K562 (cell line): Measurements from ENCODE around the gene ZNF740. TPM values are rescaled to one million over a fixed set of nuclear protein-coding genes. Genes with fewer than 3 reads are reported as not detected.

Source experiments
- C11orf30 ChIP-seq: fragments of 450-650 bp; IDR thresholded peaks from 2 replicates; pipeline ENCODE4 v1.6.1; 2016; ENCODE audit warnings: low read depth, mild to moderate bottlenecking
- CXXC5 ChIP-seq: fragments of 250-450 bp; sonication (Bioruptor Pico); IDR thresholded peaks from 2 replicates; pipeline ENCODE4 v1.8.0; 2022; ENCODE audit warnings: inconsistent platforms, mild to moderate bottlenecking, moderate library complexity
- DPF2 ChIP-seq: fragments of 450-650 bp; IDR thresholded peaks from 2 replicates; pipeline ENCODE4 v1.6.1; 2016
- EP400 ChIP-seq: fragments of 450-650 bp; IDR thresholded peaks from 2 replicates; pipeline ENCODE4 v1.6.1; 2017; ENCODE audit warnings: antibody characterized with exemption, mild to moderate bottlenecking, moderate library complexity
- FOSL1 ChIP-seq: fragments of 200-800 bp; sonication (Bioruptor generic); conservative IDR thresholded peaks from 2 replicates; pipeline ENCODE4 v1.6.1; 2016; ENCODE audit warnings: missing genetic modification characterization, missing compliant biosample characterization
- FOXK2 ChIP-seq, 2 experiments: fragments of 450-650 bp; IDR thresholded peaks in 1 of 2; conservative IDR thresholded peaks in 1 of 2; 2 replicates each; pipeline ENCODE4 v1.6.1; 2016; ENCODE audit warnings: low read depth in 2 of 2, mild to moderate bottlenecking in 1 of 2
- PKNOX1 ChIP-seq: fragments of 450-650 bp; IDR thresholded peaks from 2 replicates; pipeline ENCODE4 v1.6.1; 2016
- ZNF263 ChIP-seq: sonication (generic); formaldehyde crosslinking; IDR thresholded peaks from 2 replicates; pipeline ENCODE4 v1.8.0; 2022; ENCODE audit warnings: mild to moderate bottlenecking, missing genetic modification reagents, borderline replicate concordance
- ZNF316 ChIP-seq: fragments of 450-650 bp; IDR thresholded peaks from 2 replicates; pipeline ENCODE4 v1.6.1; 2016
- ZNF384 ChIP-seq: IDR thresholded peaks from 2 replicates; pipeline ENCODE4 v1.6.1; 2012; ENCODE audit warnings: low read depth, low read length, improper control_type of control experiment
- polyA plus RNA-seq, 8 experiments: library from polyadenylated mRNA; depleted of rRNA in 4 of 8; stranded (reverse) in 5 of 8; unstranded in 3 of 8; fragments of >200 nt; fragmentation: Nextera tagmentation in 2 of 8; fragmentation: Illumina TruSeq in 1 of 8; extraction: Ambion mirVana in 2 of 8; extraction: Trizol in 1 of 8; gene quantifications; 2 replicates each; pipeline versions ENCODE4 v1.2.1 to v1.2.3, GENCODE V29; 2011 to 2014; ENCODE audit warnings: inconsistent platforms in 1 of 8, missing spikeins in 1 of 8
- total RNA-seq, 7 experiments: library from RNA; depleted of rRNA in 6 of 7; stranded (reverse); fragments of >200 nt in 6 of 7; fragmentation: Illumina TruSeq in 2 of 7; extraction: Trizol in 2 of 7; gene quantifications; 2 replicates each; pipeline versions ENCODE4 v1.2.1 to v1.2.3, GENCODE V29; 2011 to 2021; ENCODE audit warnings: low replicate concordance in 1 of 7
- TF ChIP-seq, protein P1 (sequence below): sonication (generic); formaldehyde crosslinking; IDR thresholded peaks from 2 replicates; pipeline ENCODE4 v1.8.1; 2023; ENCODE audit warnings: mild to moderate bottlenecking, missing genetic modification reagents
- TF ChIP-seq, protein P2 (sequence below): fragments of 450-650 bp; IDR thresholded peaks from 2 replicates; pipeline ENCODE4 v1.6.1; 2018; ENCODE audit not compliant: partially characterized antibody
- TF ChIP-seq, protein P3 (sequence below): sonication (generic); formaldehyde crosslinking; IDR thresholded peaks from 2 replicates; pipeline ENCODE4 v1.8.1; 2023; ENCODE audit warnings: mild to moderate bottlenecking, missing genetic modification reagents
- TF ChIP-seq, protein P4 (sequence below): fragments of 450-650 bp; IDR thresholded peaks from 2 replicates; pipeline ENCODE4 v1.6.1; 2018; ENCODE audit warnings: mild to moderate bottlenecking, low read depth; ENCODE audit not compliant: partially characterized antibody
- TF ChIP-seq, protein P5 (sequence below): fragments of 200-800 bp; sonication (Bioruptor generic); IDR thresholded peaks from 2 replicates; pipeline ENCODE4 v1.6.1; 2017; ENCODE audit warnings: missing genetic modification characterization, missing compliant biosample characterization

The ZNF740 gene
- total and polyA plus RNA-seq, 9 of the 15 experiments (the other 6 are each of a cell fraction or from before 2014, with no cell fraction given), result 0.57 to 46.4 (median 18.6) TPM

DNA sequence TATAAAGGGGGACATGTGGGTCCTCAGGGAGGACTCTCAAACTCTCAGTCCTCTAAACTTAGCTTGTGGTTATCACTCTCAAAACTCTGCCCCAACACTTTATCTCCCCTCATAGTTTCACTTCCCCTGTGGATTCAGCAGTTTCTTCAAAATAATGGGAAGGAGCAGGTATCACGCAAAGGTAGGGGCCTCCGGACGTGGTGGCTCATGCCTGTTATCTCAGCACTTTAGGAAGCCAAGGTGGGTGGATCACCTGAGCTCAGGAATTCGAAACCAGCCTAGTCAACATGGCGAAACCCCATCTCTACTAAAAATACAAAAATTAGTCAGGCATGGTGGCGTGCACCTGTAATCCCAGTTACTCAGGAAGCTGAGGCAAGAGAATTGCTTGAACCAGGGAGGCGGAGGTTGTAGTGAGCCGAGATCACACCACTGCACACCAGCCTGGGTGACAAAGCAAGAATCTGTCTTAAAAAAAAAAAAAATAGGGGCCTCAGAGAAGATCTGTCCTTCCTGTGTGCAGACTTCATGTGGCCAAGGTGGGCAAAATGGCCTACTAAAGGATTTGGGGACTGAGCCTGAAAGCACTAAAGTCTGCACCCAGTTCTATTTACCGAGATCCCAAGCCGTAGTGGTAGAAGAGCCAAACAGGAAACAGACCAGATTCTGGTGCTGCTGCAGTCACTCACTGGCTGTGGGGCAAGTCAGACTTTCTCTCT, 20.1 kb downstream of the ZNF740 start (continued):
- TF ChIP-seq FOSL1 (peak; percentile 18; the same call in 1 of the 2 replicates), DPF2 (no peak), CXXC5 (0 out of 2 replicates have a peak, but pooled peaks have one; percentile 14), ZNF384 (peak; percentile 63), ZNF316 (peak; percentile 56; the same call in 1 of the 2 replicates), PKNOX1 (peak; percentile 54), FOXK2 (conservative IDR thresholded peaks at IDR 0.05 in 1 of 2, IDR thresholded peaks at IDR 0.05 in 1 of 2; ENCODE audit: low read depth in 2 of 2) (0 out of 4 replicates have a peak, but pooled peaks of 1 of the 2 experiments have one; percentile 32), EP400 (peak; percentile 24; the same call in 1 of the 2 replicates), C11orf30 (peak; percentile 76; the same call in 1 of the 2 replicates), ZNF263 (CRISPR knock-in tag) (peak; percentile 88)
- TF ChIP-seq, protein P1, sequence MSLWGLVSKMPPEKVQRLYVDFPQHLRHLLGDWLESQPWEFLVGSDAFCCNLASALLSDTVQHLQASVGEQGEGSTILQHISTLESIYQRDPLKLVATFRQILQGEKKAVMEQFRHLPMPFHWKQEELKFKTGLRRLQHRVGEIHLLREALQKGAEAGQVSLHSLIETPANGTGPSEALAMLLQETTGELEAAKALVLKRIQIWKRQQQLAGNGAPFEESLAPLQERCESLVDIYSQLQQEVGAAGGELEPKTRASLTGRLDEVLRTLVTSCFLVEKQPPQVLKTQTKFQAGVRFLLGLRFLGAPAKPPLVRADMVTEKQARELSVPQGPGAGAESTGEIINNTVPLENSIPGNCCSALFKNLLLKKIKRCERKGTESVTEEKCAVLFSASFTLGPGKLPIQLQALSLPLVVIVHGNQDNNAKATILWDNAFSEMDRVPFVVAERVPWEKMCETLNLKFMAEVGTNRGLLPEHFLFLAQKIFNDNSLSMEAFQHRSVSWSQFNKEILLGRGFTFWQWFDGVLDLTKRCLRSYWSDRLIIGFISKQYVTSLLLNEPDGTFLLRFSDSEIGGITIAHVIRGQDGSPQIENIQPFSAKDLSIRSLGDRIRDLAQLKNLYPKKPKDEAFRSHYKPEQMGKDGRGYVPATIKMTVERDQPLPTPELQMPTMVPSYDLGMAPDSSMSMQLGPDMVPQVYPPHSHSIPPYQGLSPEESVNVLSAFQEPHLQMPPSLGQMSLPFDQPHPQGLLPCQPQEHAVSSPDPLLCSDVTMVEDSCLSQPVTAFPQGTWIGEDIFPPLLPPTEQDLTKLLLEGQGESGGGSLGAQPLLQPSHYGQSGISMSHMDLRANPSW (CRISPR knock-in tag), result no peak
- TF ChIP-seq, protein P2, sequence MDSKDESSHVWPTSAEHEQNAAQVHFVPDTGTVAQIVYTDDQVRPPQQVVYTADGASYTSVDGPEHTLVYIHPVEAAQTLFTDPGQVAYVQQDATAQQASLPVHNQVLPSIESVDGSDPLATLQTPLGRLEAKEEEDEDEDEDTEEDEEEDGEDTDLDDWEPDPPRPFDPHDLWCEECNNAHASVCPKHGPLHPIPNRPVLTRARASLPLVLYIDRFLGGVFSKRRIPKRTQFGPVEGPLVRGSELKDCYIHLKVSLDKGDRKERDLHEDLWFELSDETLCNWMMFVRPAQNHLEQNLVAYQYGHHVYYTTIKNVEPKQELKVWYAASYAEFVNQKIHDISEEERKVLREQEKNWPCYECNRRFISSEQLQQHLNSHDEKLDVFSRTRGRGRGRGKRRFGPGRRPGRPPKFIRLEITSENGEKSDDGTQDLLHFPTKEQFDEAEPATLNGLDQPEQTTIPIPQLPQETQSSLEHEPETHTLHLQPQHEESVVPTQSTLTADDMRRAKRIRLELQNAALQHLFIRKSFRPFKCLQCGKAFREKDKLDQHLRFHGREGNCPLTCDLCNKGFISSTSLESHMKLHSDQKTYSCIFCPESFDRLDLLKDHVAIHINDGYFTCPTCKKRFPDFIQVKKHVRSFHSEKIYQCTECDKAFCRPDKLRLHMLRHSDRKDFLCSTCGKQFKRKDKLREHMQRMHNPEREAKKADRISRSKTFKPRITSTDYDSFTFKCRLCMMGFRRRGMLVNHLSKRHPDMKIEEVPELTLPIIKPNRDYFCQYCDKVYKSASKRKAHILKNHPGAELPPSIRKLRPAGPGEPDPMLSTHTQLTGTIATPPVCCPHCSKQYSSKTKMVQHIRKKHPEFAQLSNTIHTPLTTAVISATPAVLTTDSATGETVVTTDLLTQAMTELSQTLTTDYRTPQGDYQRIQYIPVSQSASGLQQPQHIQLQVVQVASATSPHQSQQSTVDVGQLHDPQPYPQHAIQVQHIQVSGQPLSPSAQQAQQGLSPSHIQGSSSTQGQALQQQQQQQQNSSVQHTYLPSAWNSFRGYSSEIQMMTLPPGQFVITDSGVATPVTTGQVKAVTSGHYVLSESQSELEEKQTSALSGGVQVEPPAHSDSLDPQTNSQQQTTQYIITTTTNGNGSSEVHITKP, result peak; percentile 46
- TF ChIP-seq, protein P3, sequence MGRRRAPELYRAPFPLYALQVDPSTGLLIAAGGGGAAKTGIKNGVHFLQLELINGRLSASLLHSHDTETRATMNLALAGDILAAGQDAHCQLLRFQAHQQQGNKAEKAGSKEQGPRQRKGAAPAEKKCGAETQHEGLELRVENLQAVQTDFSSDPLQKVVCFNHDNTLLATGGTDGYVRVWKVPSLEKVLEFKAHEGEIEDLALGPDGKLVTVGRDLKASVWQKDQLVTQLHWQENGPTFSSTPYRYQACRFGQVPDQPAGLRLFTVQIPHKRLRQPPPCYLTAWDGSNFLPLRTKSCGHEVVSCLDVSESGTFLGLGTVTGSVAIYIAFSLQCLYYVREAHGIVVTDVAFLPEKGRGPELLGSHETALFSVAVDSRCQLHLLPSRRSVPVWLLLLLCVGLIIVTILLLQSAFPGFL (CRISPR knock-in tag), result 0 out of 2 replicates have a peak, but pooled peaks have one; percentile 49
- TF ChIP-seq, protein P4, sequence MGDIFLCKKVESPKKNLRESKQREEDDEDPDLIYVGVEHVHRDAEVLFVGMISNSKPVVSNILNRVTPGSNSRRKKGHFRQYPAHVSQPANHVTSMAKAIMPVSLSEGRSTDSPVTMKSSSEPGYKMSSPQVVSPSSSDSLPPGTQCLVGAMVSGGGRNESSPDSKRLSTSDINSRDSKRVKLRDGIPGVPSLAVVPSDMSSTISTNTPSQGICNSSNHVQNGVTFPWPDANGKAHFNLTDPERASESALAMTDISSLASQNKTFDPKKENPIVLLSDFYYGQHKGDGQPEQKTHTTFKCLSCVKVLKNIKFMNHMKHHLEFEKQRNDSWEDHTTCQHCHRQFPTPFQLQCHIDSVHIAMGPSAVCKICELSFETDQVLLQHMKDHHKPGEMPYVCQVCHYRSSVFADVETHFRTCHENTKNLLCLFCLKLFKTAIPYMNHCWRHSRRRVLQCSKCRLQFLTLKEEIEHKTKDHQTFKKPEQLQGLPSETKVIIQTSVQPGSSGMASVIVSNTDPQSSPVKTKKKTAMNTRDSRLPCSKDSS, result no peak
- TF ChIP-seq, protein P5, sequence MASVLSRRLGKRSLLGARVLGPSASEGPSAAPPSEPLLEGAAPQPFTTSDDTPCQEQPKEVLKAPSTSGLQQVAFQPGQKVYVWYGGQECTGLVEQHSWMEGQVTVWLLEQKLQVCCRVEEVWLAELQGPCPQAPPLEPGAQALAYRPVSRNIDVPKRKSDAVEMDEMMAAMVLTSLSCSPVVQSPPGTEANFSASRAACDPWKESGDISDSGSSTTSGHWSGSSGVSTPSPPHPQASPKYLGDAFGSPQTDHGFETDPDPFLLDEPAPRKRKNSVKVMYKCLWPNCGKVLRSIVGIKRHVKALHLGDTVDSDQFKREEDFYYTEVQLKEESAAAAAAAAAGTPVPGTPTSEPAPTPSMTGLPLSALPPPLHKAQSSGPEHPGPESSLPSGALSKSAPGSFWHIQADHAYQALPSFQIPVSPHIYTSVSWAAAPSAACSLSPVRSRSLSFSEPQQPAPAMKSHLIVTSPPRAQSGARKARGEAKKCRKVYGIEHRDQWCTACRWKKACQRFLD (CRISPR knock-in tag), result peak; percentile 50; the same call in 1 of the 2 replicates
